ENCODE results near the gene GLRA2.

Gene GLRA2

DNA sequence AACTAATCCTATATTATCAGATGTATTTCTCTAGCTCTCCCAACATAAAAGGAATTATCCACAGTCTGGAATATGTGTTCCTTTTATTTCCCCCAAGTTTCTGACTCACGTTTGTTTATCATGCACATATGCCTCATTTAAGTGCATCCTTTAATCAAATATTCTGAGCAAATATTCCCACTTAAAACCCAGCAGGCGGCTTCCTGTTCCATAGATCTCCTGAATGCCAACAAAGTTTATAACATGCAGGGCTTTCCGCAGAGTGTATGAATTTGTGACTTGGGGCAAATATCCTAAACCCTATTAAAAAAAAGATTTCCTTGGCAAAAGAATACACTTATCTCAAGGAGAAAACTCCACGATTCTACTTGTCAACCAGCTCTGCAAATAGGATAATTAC lies 16.9 kb downstream of the GLRA2 start:
- H3K9ac ChIP-seq (ENCODE audit: low read length) = no peak overlapping the region

DNA sequence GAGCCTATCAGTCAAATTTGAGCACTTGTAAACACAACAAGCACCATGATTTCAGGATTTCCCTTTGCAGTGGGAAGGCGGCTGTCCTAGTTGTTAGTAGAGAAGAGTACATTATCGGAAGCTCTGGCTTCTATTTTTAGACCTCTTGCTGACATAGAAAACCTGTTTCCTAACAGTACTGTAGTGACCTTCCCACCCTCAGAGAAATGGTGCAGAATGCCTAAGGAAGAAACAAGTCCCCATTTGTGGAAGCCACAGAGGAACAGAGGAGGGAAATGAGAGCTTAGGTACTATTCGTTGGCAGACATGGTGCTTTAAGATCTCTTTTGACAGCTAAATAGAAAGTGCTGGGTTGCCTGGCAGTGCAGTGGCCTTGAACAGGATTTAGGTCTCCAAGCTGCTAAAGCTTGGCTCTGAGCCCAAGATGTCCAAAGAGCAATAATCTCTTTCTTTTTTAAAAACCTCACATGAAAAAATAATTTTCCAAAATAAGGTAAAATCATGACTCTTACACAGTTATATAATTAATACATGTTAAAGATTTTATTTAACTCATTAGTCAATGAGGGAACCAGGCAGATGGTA lies 24.9 kb downstream of the GLRA2 start:
- no peak overlapping the region for H2AFZ ChIP-seq (ENCODE audit: low read length)
- H3K9me3 ChIP-seq (replicated peaks; ENCODE audit: insufficient read depth, low read length) = no peaks in the 10 kb centered on the region
- no peak overlapping the region for H3K4me2 ChIP-seq (ENCODE audit: low read depth, low read length)
- H3K27me3 ChIP-seq (replicated peaks; ENCODE audit: insufficient read depth, low read length) = no peaks in the 10 kb centered on the region
- no peak for DNase-seq
- H4K20me1 ChIP-seq (ENCODE audit: insufficient read depth, low read length) = no peaks in the 10 kb centered on the region
- no peaks in the 10 kb centered on the region for H3K79me2 ChIP-seq (ENCODE audit: low read length)
- H3F3A ChIP-seq (ENCODE audit: insufficient read depth, low read length) = no peaks in the 10 kb centered on the region
- no peak overlapping the region for H3K9ac ChIP-seq (ENCODE audit: low read length)
- H3K9me2 ChIP-seq (replicated peaks; ENCODE audit: insufficient read depth, low read length) = no peaks in the 10 kb centered on the region
- H3K4me1 ChIP-seq (ENCODE audit: low read length) = no peaks in the 10 kb centered on the region
- H3K36me3 ChIP-seq (replicated peaks; ENCODE audit: insufficient read depth, low read length) = no peaks in the 10 kb centered on the region
- no peak overlapping the region for H3K4me3 ChIP-seq (ENCODE audit: low read length)
- TF ChIP-seq EZH2 (optimal IDR thresholded peaks at IDR 0.05; ENCODE audit: low read depth, low read length) (no peak), EZH2phosphoT487 (IDR thresholded peaks at IDR 0.05; ENCODE audit: low read length) (no peak)
- TF ChIP-seq, protein P1, sequence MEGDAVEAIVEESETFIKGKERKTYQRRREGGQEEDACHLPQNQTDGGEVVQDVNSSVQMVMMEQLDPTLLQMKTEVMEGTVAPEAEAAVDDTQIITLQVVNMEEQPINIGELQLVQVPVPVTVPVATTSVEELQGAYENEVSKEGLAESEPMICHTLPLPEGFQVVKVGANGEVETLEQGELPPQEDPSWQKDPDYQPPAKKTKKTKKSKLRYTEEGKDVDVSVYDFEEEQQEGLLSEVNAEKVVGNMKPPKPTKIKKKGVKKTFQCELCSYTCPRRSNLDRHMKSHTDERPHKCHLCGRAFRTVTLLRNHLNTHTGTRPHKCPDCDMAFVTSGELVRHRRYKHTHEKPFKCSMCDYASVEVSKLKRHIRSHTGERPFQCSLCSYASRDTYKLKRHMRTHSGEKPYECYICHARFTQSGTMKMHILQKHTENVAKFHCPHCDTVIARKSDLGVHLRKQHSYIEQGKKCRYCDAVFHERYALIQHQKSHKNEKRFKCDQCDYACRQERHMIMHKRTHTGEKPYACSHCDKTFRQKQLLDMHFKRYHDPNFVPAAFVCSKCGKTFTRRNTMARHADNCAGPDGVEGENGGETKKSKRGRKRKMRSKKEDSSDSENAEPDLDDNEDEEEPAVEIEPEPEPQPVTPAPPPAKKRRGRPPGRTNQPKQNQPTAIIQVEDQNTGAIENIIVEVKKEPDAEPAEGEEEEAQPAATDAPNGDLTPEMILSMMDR (IDR thresholded peaks at IDR 0.05; ENCODE audit: low read length) = no peak
- no peak overlapping the region for H3K27ac ChIP-seq (ENCODE audit: low read length)

More for the DNA sequence above, 16.9 kb downstream of the GLRA2 start:
- Histone ChIP-seq H2AFZ (ENCODE audit: low read length) (no peak overlapping the region), H3K27me3 (replicated peaks; ENCODE audit: insufficient read depth, low read length) (no peaks in the 10 kb centered on the region), H3K4me1 (ENCODE audit: low read length) (no peaks in the 10 kb centered on the region), H3K9me2 (replicated peaks; ENCODE audit: insufficient read depth, low read length) (no peaks in the 10 kb centered on the region), H3K36me3 (replicated peaks; ENCODE audit: insufficient read depth, low read length) (no peaks in the 10 kb centered on the region), H3K4me3 (ENCODE audit: low read length) (no peak overlapping the region), H3K9me3 (replicated peaks; ENCODE audit: insufficient read depth, low read length) (no peaks in the 10 kb centered on the region), H3K79me2 (ENCODE audit: low read length) (no peaks in the 10 kb centered on the region), H3K4me2 (ENCODE audit: low read depth, low read length) (no peak overlapping the region), H3K27ac (ENCODE audit: low read length) (no peak overlapping the region), H4K20me1 (ENCODE audit: insufficient read depth, low read length) (no peaks in the 10 kb centered on the region), H3F3A (ENCODE audit: insufficient read depth, low read length) (no peaks in the 10 kb centered on the region)
- DNase-seq = no peak
- TF ChIP-seq, protein P1 (IDR thresholded peaks at IDR 0.05; ENCODE audit: low read length) = no peak
- TF ChIP-seq EZH2phosphoT487 (IDR thresholded peaks at IDR 0.05; ENCODE audit: low read length) (no peak), EZH2 (optimal IDR thresholded peaks at IDR 0.05; ENCODE audit: low read depth, low read length) (no peak)

DNA sequence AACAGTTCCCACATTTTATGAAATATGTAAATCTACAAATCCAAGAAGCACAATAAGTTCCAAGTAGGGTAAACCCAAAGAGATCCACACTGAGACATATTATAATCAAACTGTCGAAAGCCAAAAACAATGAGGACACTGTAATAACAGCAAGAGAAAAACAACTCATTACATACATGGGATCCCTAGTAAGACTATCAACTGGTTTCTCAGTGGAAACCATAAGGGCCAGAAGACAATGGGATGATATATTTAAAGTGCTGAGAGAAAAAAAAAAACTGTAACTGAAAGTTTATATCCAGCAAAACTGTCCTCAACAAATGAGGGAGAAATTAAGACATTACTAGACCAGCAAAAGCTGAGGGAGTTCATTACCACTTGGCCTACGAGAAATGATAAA lies 34.7 kb downstream of the GLRA2 start:
- no peaks in the 10 kb centered on the region for H4K20me1 ChIP-seq (ENCODE audit: insufficient read depth, low read length)
- TF ChIP-seq EZH2 (optimal IDR thresholded peaks at IDR 0.05; ENCODE audit: low read depth, low read length) (no peak), EZH2phosphoT487 (IDR thresholded peaks at IDR 0.05; ENCODE audit: low read length) (no peak)
- TF ChIP-seq, protein P1 (IDR thresholded peaks at IDR 0.05; ENCODE audit: low read length) = no peak
- DNase-seq = no peak
- H3K36me3 ChIP-seq (replicated peaks; ENCODE audit: insufficient read depth, low read length) = no peaks in the 10 kb centered on the region
- H3K27me3 ChIP-seq (replicated peaks; ENCODE audit: insufficient read depth, low read length) = no peaks in the 10 kb centered on the region
- H3K79me2 ChIP-seq (ENCODE audit: low read length) = no peaks in the 10 kb centered on the region
- H3K9me2 ChIP-seq (replicated peaks; ENCODE audit: insufficient read depth, low read length) = no peaks in the 10 kb centered on the region
- H3K27ac ChIP-seq (ENCODE audit: low read length) = no peak overlapping the region
- no peak overlapping the region for H3K9ac ChIP-seq (ENCODE audit: low read length)
- no peaks in the 10 kb centered on the region for H3K4me1 ChIP-seq (ENCODE audit: low read length)
- no peaks in the 10 kb centered on the region for H3K9me3 ChIP-seq (replicated peaks; ENCODE audit: insufficient read depth, low read length)
- no peaks in the 10 kb centered on the region for H3F3A ChIP-seq (ENCODE audit: insufficient read depth, low read length)
- H3K4me3 ChIP-seq (ENCODE audit: low read length) = no peak overlapping the region
- H2AFZ ChIP-seq (ENCODE audit: low read length) = no peak overlapping the region
- H3K4me2 ChIP-seq (ENCODE audit: low read depth, low read length) = no peak overlapping the region
